ENCODE measurements around the gene SMCP.

Gene SMCP

GRCh38 chr1:152886758-152887409 lies 8.8 kb downstream of the SMCP start:
- Histone ChIP-seq H3K4me3 (ENCODE audit: low read length) (no peak overlapping the region), H3K27me3 (ENCODE audit: insufficient read depth, low read length) (no peaks in the 10 kb centered on the region), H3K36me3 (ENCODE audit: insufficient read depth, low read depth, low read length) (no peaks in the 10 kb centered on the region), H3K9me3 (ENCODE audit: insufficient read depth, low read depth, low read length) (peaks cover 13% of the 10 kb centered on the region), H3K9ac (ENCODE audit: low read depth, low read length) (no peak overlapping the region), H3K4me1 (ENCODE audit: insufficient read depth, low read length) (no peaks in the 10 kb centered on the region), H3K27ac (ENCODE audit: low read length) (no peak overlapping the region)

DNA sequence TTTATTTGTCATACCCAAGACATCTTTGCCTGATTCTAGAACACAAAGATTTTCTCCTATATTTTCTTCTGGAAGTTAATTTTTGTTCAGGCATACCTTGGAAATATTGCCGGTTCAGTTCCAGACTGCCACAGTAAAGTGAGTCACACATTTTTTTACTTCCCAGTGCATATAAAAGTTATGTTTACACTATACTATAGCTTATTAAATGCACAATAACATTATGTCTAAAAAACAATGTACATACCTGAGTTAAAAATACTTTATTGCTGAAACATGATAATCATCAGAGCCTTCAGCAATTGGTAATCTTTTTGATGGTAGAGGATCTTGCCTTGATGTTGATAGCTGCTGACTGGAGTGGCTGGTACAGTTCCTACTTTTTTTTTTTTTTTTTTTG lies 10.0 kb downstream of the SMCP start:
- Histone ChIP-seq H3K27ac (ENCODE audit: low read length) (no peak overlapping the region), H3K36me3 (ENCODE audit: insufficient read depth, low read depth, low read length) (no peaks in the 10 kb centered on the region), H3K4me1 (ENCODE audit: insufficient read depth, low read length) (no peaks in the 10 kb centered on the region), H3K27me3 (ENCODE audit: insufficient read depth, low read length) (no peaks in the 10 kb centered on the region), H3K9ac (ENCODE audit: low read depth, low read length) (no peak overlapping the region), H3K4me3 (ENCODE audit: low read length) (no peak overlapping the region), H3K9me3 (ENCODE audit: insufficient read depth, low read depth, low read length) (peaks cover 13% of the 10 kb centered on the region)

DNA sequence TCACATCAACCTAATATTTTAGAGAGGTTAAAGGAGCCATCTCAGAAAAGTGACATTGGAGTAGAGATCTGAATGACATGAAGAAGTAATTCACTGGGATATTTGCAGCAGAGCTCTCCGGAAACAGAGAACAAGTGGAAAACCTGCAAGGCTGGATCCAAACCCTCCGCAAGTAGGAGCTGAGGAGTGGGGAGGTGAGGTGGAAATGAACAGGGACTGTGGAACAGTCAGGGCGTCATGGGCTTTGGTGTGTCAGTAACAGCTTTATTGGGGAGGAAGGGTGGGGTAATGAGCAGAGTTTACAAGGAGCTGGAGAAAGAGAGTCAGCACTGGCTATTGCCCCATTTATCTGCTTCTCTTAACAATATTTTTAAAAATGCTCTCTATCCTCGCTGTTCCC lies 20.9 kb downstream of the SMCP start:
- no peaks in the 10 kb centered on the region for H3K4me1 ChIP-seq (ENCODE audit: insufficient read depth, low read length)
- no peaks in the 10 kb centered on the region for H3K27me3 ChIP-seq (ENCODE audit: insufficient read depth, low read length)
- no peak overlapping the region for H3K4me3 ChIP-seq (ENCODE audit: low read length)
- no peak overlapping the region for H3K27ac ChIP-seq (ENCODE audit: low read length)
- peaks cover 11% of the 10 kb centered on the region; the same call in 1 of the 2 replicates for H3K9me3 ChIP-seq (ENCODE audit: insufficient read depth, low read depth, low read length)
- no peak overlapping the region for H3K9ac ChIP-seq (ENCODE audit: low read depth, low read length)
- no peaks in the 10 kb centered on the region for H3K36me3 ChIP-seq (ENCODE audit: insufficient read depth, low read depth, low read length)

DNA sequence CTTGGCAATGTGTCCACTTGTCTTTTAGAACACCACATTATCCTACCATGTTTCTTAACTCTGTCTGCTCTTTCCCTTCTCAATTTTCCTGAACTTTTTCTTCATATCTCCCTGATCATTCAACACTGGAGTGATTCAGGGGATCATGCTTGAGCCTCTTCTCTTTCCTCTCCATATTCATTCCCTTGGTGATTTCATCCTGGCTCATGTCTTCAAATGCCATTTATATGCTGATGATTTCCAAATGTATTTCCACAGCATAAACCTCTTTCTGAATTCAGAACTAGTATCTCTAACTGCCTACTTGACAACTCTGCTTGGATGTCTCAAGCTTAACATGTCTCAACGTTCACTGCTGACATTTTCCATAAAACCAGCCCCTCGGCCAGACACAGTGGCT lies 21.8 kb downstream of the SMCP start:
- Histone ChIP-seq H3K4me3 (ENCODE audit: low read length) (no peak overlapping the region), H3K4me1 (ENCODE audit: insufficient read depth, low read length) (no peaks in the 10 kb centered on the region), H3K27ac (ENCODE audit: low read length) (no peak overlapping the region), H3K36me3 (ENCODE audit: insufficient read depth, low read depth, low read length) (no peaks in the 10 kb centered on the region), H3K9ac (ENCODE audit: low read depth, low read length) (no peak overlapping the region), H3K9me3 (ENCODE audit: insufficient read depth, low read depth, low read length) (peaks cover 17% of the 10 kb centered on the region; the same call in 1 of the 2 replicates), H3K27me3 (ENCODE audit: insufficient read depth, low read length) (no peaks in the 10 kb centered on the region)

- H3K4me1 ChIP-seq (ENCODE audit: insufficient read depth, low read length): no peaks in the 10 kb centered on the region
- H3K4me3 ChIP-seq (ENCODE audit: low read length): no peak overlapping the region
- no peak overlapping the region for H3K9ac ChIP-seq (ENCODE audit: low read depth, low read length)
- peaks cover 17% of the 10 kb centered on the region; the same call in 1 of the 2 replicates for H3K9me3 ChIP-seq (ENCODE audit: insufficient read depth, low read depth, low read length)
- H3K27ac ChIP-seq (ENCODE audit: low read length): no peak overlapping the region
- H3K27me3 ChIP-seq (ENCODE audit: insufficient read depth, low read length): no peaks in the 10 kb centered on the region
- no peaks in the 10 kb centered on the region for H3K36me3 ChIP-seq (ENCODE audit: insufficient read depth, low read depth, low read length)
Measured at GRCh38 chr1:152901631-152902030, 23.5 kb downstream of the SMCP start.

DNA sequence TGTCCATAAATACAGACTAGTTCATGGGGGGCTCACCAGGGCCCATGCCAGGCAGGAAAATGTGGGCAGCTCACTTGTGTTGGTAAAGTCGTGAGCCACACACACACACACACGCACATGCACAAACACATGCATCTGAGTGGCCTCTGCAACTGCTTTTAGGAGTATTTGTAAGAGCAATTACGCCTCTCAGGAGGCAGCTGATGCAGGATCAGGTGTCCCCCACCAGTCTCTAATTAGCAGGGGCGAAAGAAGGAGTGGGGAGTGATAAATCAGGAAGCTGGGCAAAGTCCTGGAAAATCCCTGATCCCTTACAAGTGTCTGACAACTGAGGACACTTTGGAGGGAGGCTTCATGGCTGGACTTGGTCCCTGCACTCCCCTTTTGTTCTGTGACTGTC lies 24.5 kb downstream of the SMCP start:
- Histone ChIP-seq H3K9ac (ENCODE audit: low read depth, low read length) (no peak overlapping the region), H3K4me3 (ENCODE audit: low read length) (no peak overlapping the region)

GRCh38 chr1:152904688-152905440 lies 26.7 kb downstream of the SMCP start:
- Histone ChIP-seq H3K27ac (ENCODE audit: low read length) (no peak overlapping the region), H3K9me3 (ENCODE audit: insufficient read depth, low read depth, low read length) (peaks cover 29% of the 10 kb centered on the region), H3K4me1 (ENCODE audit: insufficient read depth, low read length) (no peaks in the 10 kb centered on the region), H3K27me3 (ENCODE audit: insufficient read depth, low read length) (no peaks in the 10 kb centered on the region), H3K9ac (ENCODE audit: low read depth, low read length) (no peak overlapping the region), H3K4me3 (ENCODE audit: low read length) (no peak overlapping the region), H3K36me3 (ENCODE audit: insufficient read depth, low read depth, low read length) (no peaks in the 10 kb centered on the region)

More for the DNA sequence above, 24.5 kb downstream of the SMCP start:
- Histone ChIP-seq H3K27me3 (ENCODE audit: insufficient read depth, low read length) (no peaks in the 10 kb centered on the region), H3K27ac (ENCODE audit: low read length) (no peak overlapping the region), H3K4me1 (ENCODE audit: insufficient read depth, low read length) (no peaks in the 10 kb centered on the region), H3K36me3 (ENCODE audit: insufficient read depth, low read depth, low read length) (no peaks in the 10 kb centered on the region), H3K9me3 (ENCODE audit: insufficient read depth, low read depth, low read length) (peaks cover 21% of the 10 kb centered on the region; the same call in 1 of the 2 replicates)

GRCh38 chr1:152906023-152906565 lies 28.0 kb downstream of the SMCP start:
- no peaks in the 10 kb centered on the region for H3K27me3 ChIP-seq (ENCODE audit: insufficient read depth, low read length)
- H3K36me3 ChIP-seq (ENCODE audit: insufficient read depth, low read depth, low read length): no peaks in the 10 kb centered on the region
- H3K9ac ChIP-seq (ENCODE audit: low read depth, low read length): no peak overlapping the region
- H3K4me1 ChIP-seq (ENCODE audit: insufficient read depth, low read length): no peaks in the 10 kb centered on the region
- no peak overlapping the region for H3K4me3 ChIP-seq (ENCODE audit: low read length)
- no peak overlapping the region for H3K27ac ChIP-seq (ENCODE audit: low read length)
- peaks cover 30% of the 10 kb centered on the region for H3K9me3 ChIP-seq (ENCODE audit: insufficient read depth, low read depth, low read length)

GRCh38 chr1:152907686-152908601 lies 29.8 kb downstream of the SMCP start, which contains the start of gene IVL:
Gene IVL, plus strand, starts transcription at chr1:152908546. Its CDS starts 1,252 bp downstream, at chr1:152909798.
- H3K9me3 ChIP-seq (ENCODE audit: insufficient read depth, low read depth, low read length): peaks cover 30% of the 10 kb centered on the region
- H3K27me3 ChIP-seq (ENCODE audit: insufficient read depth, low read length): no peaks in the 10 kb centered on the region
- H3K9ac ChIP-seq (ENCODE audit: low read depth, low read length): no peak within 1 kb of the TSS
- no peak within 1 kb of the TSS for H3K27ac ChIP-seq (ENCODE audit: low read length)
- H3K36me3 ChIP-seq (ENCODE audit: insufficient read depth, low read depth, low read length): no peaks in the 10 kb centered on the region
- no peaks in the 10 kb centered on the region for H3K4me1 ChIP-seq (ENCODE audit: insufficient read depth, low read length)
- H3K4me3 ChIP-seq (ENCODE audit: low read length): no peak within 1 kb of the TSS

DNA sequence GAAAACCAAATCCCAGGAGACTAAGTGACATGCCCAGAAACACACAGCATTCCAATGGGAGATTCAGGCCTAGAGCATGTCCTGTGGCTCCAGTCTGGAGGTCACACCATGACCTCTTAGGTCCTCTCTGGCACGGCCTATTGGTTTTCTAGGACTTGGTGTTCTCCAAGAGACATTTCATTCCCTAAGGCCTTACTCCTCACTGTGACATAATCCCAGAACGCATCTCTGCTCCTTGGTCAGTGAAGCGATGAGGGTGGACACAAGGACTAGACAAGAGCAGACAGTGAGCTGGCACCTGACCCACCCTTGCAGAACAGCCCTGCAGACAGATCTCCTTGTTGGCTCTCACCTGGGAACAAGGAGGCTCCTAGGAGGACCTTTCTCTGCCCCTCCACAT lies 31.1 kb downstream of the SMCP start:
- H3K27ac ChIP-seq (ENCODE audit: low read length): no peak overlapping the region
- H3K9me3 ChIP-seq (ENCODE audit: insufficient read depth, low read depth, low read length): peaks cover 25% of the 10 kb centered on the region
- H3K4me1 ChIP-seq (ENCODE audit: insufficient read depth, low read length): no peaks in the 10 kb centered on the region
- H3K36me3 ChIP-seq (ENCODE audit: insufficient read depth, low read depth, low read length): no peaks in the 10 kb centered on the region
- H3K9ac ChIP-seq (ENCODE audit: low read depth, low read length): no peak overlapping the region
- H3K4me3 ChIP-seq (ENCODE audit: low read length): no peak overlapping the region
- no peaks in the 10 kb centered on the region for H3K27me3 ChIP-seq (ENCODE audit: insufficient read depth, low read length)

DNA sequence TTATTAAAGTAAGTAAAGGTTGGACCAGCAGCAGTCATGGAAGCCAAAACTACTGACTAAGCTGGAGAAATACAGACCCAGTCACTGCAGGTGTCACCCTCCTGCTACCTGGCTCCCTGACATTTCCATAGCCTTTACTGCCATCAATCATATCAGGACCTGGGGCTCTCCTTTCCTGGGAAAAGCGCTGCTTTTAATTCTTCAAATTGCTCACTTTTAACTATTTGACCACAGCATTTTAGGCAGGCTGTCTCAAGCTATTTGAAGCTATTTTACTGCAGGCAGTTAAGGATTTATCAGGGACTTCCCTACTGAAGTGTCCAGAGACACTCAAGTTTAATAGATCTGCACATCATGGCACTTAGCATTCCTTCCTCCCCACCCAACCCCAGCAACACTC lies 34.3 kb downstream of the SMCP start:
- Histone ChIP-seq H3K27me3 (ENCODE audit: insufficient read depth, low read length) (no peaks in the 10 kb centered on the region), H3K27ac (ENCODE audit: low read length) (no peak overlapping the region), H3K36me3 (ENCODE audit: insufficient read depth, low read depth, low read length) (no peaks in the 10 kb centered on the region), H3K4me1 (ENCODE audit: insufficient read depth, low read length) (no peaks in the 10 kb centered on the region), H3K9me3 (ENCODE audit: insufficient read depth, low read depth, low read length) (peaks cover 11% of the 10 kb centered on the region), H3K4me3 (ENCODE audit: low read length) (no peak overlapping the region), H3K9ac (ENCODE audit: low read depth, low read length) (no peak overlapping the region)

Data from iPS-20b (cell line).